Measurements from ENCODE around the gene CNTNAP5.

DNA sequence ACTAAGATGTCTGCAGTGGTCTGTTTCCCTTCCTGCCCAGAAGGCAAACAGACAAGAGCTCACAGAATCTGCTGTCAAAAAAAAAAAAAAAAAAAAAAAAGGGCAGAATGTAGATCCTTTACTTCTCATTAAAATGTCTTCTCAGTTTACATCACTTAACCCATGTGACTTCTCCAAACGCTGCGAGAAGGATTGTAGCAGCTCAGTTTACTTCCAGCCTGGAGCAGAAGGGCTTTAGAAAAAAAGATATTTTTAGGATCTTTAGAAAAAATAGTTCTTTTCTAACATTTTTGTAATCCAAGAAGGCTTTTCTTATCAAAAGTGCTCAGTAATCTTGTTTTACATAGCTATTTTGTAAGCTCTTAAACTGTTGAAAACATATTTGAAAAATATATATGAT, 425.4 kb downstream of the CNTNAP5 start:
- TF ChIP-seq EZH2 (IDR thresholded peaks at IDR 0.05; ENCODE audit: borderline replicate concordance, insufficient read depth, low read depth, low read length, poor library complexity, severe bottlenecking) = no peak
- no peak for TF ChIP-seq CTCF (IDR thresholded peaks at IDR 0.05)
